ENCODE measurements around the gene TF. TPM values are rescaled to one million over a fixed set of nuclear protein-coding genes. Genes with fewer than 3 reads are reported as not detected.

The TF gene
- polyA plus RNA-seq, 1 donor = 4.4 TPM

DNA sequence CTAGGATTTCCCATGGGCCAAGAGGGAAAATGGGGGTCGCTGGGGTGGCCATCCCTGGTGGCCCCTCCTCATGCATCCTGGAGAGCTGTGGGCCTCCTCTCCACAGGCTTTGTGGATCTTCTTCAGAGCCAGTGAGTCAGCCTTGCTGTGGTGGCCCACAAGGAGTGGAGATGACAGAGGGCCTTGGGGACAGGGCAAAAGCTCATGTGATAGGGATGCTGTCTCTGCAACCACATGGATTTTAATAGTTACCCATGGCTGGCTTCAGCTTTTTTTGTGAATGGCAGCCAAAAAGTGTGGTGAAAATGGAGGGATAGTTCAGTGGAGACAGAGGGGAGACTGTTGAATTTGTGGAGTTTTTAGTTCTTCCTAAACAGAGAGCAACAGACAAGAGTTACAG lies 1.2 kb downstream of the TF start:
- DNase-seq (ENCODE audit: low read depth) = no peak

DNA sequence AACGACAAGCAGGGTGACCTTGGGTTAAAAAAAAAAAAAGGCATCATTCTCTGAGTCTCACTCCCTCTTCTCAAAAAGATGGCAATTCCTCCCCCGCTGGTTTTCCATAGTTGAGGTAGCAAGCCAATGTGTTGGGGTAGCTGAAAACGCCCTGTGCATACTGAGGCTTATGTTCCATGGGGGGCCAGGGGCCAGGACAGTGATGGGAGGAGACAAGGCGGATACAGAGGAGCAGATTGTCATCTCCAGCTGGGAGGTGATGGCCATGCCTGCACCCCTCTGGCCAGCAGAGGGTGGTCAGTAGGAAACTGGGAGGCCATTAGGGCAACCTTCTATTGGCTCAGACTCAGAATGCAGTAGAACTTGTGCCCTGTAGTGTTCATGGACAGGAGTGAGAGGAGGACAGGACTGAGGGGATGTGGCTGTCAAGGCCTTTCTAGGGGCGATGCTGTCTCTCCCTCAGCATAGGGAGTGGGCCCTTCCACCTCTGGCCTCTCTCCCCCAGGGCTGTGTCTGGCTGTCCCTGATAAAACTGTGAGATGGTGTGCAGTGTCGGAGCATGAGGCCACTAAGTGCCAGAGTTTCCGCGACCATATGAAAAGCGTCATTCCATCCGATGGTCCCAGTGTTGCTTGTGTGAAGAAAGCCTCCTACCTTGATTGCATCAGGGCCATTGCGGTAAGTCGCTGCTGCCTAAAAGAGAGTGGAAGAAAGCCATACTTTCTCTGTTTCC lies 1.9 kb downstream of the TF start:
- no peak for DNase-seq (ENCODE audit: low read depth)

- DNase-seq (ENCODE audit: low read depth) = no peak
Observed at GRCh38 chr3:133749427-133750258, 3.5 kb downstream of the TF start.

DNA sequence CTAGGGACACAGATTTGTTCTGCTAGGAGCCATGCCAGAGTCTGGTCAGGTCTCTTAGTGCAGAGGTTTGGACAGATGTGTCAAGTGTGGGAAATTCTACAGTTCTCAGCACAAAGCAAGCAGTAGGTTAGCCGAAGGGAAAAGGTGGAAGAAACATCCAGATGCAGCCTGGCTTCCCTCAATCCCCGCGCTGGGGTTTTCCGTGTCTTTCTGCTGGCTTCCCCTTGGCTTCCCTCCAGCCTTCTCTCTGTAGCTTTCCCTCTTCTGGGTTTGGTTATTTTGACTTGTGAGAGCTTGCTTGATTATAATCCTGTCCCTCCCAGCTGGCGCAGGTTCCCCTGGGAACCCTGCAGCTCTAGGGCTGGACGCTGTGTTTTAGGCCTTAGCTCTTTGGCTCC lies 4.1 kb downstream of the TF start:
- DNase-seq (ENCODE audit: low read depth) = no peak

DNA sequence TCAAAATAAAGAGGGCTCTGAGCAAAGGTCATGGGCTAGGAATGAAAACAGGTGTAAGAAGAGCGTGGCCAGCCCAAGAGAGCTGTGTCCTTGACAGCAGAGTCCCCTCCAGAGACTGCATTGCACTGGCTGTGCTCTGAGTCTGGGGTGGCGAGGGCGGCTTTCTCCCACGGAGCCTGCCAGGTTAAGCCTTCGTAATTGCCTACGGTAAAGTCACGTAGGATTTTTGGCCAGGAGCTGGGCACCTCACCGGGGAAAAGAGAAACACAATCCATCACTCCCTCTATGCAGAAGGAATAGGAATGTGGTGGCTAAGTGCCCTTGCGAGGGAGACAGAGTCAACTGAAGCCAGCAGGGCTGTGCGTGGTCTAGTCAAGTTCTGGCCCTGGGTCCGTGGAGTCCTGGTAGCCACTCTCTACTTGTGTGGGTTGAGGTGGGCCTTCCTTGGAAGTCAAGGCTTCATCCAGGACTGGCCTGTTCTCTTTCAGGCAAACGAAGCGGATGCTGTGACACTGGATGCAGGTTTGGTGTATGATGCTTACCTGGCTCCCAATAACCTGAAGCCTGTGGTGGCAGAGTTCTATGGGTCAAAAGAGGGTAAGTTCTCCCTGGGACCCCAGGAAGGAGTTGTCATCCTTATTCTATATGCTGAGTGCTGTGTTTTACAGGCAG lies 7.0 kb downstream of the TF start:
- no peak for DNase-seq (ENCODE audit: low read depth)

GRCh38 chr3:133753779-133754164 lies 7.6 kb downstream of the TF start:
- no peak for DNase-seq (ENCODE audit: low read depth)

DNA sequence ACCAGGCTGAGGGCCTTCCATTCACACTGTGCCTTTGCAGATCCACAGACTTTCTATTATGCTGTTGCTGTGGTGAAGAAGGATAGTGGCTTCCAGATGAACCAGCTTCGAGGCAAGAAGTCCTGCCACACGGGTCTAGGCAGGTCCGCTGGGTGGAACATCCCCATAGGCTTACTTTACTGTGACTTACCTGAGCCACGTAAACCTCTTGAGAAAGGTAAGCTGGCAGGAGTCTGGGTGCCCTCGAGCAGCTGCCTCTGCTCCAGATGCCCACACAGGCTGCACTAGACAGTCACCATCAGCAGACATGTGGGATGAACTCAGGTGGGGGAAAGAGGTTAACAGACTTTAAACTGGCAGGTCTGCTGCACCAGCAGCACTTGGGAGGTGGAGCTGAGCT lies 8.3 kb downstream of the TF start:
- DNase-seq (ENCODE audit: low read depth) = no peak

DNA sequence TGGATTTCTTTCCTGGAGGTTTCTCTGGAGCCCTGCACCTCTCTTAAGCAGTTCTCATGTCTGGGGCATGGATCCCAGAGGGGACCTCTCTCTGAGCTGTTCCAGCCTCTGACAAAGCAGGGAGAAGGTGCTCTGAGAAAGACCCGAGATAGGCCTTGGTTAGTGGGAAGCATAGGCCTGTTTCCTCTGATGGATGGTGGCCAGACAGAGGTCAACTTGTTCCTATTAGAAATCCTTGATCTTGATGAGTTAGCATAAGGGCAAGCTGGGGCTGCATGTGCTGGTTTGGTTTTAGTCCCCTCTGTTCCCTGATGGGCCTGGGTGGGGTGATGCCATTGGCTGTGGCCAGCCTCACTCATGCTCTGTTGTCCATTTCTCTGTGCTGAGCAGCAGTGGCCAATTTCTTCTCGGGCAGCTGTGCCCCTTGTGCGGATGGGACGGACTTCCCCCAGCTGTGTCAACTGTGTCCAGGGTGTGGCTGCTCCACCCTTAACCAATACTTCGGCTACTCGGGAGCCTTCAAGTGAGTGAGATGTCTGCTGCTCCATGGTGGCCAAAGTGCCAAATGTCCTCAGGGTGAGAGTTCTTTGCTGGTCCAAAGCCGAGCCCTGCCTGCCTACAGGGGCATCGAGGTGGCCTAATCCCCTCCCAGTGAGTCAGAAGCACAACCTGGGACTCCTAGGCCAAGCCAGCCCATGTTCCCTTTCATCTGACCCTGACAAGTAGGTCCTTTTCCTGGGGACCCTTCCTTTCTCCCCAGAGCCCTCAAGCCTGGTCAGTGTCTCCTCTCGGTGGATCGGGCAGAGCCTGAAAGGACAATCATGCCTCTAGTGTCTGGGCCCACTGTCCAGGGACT lies 9.0 kb downstream of the TF start:
- no peak for DNase-seq (ENCODE audit: low read depth)

- no peak for DNase-seq (ENCODE audit: low read depth)
Observed at GRCh38 chr3:133756716-133757694, 10.8 kb downstream of the TF start.

DNA sequence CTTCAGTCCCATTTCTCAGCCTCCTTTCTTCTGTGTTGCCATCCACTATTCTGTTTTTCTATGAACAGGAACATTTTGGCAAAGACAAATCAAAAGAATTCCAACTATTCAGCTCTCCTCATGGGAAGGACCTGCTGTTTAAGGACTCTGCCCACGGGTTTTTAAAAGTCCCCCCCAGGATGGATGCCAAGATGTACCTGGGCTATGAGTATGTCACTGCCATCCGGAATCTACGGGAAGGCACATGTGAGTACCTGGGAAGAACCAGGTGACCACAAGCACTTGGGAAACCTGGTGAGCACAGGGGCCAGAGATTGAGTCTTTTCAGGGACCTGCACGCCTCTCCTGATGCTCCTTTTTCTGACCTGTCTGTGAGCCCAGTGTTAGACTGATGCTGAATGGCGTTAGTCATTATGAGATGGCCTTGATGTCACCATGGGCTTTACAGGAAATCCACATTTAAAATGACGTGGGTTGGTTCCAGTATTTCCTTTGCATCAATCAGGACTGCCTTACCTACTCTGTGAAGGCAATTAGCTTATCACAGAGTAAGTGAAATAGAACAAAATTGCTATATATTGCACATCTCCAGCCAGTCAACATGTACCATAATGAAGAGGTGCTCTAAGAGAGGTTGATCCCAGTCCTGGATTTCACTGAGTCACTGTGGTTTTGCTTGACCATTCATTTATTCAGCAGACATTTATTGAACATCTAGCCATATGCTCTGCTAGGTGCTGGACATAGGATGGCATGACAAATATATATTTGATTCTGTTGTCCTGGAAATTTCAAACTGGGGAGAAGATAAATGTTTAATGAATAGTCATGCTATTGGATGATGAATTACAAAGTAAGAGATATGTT lies 11.7 kb downstream of the TF start:
- DNase-seq (ENCODE audit: low read depth) = no peak

- no peak for DNase-seq (ENCODE audit: low read depth)
Observed at GRCh38 chr3:133758568-133758928, 12.4 kb downstream of the TF start.

- DNase-seq (ENCODE audit: low read depth) = no peak
Observed at GRCh38 chr3:133758964-133759739, 13.0 kb downstream of the TF start.

DNA sequence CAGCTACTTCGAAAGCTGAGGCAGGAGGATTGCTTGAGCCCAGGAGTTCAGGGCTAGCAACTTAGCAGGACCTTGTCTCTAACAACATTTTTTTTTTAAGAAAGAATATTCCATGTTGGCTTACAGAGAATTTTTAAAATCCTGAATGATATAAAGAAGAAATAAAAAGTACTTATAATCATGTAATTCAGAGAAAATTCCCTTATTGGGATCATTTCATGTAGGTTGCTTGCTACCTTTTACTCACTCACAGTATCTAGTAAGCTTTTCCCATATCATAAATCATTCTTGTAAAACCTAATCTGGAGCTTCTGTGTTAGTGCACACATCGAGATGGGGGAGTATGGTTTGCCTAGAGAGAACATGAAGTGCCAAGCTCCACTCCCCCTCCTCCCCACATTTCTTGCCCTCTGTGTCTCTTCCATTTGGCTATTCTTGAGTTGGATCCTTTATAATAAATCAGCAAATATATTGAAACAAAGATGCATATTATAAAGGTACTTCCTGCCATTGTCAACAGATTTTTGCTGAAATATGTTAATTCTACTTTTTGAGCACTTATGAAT lies 13.6 kb downstream of the TF start:
- no peak for DNase-seq (ENCODE audit: low read depth)

DNA sequence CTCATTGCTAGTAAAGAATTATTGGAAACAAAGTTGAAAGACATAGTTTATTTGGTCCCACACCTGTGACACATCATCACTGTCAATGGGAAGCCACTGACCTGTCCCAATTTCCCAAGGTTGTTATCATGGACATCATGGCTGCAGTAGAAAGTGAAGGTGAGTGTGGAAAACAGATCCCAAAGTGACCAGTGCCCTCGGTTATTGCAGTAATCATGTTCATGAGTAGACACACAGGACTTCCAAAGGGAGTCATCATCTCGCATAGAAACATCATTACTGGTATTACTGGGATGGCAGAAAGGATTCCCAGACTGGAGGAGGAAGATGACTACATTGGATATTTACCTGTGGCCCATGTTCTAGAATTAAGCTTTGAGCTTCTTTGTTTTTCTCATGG lies 14.7 kb downstream of the TF start:
- no peak for DNase-seq (ENCODE audit: low read depth)

DNA sequence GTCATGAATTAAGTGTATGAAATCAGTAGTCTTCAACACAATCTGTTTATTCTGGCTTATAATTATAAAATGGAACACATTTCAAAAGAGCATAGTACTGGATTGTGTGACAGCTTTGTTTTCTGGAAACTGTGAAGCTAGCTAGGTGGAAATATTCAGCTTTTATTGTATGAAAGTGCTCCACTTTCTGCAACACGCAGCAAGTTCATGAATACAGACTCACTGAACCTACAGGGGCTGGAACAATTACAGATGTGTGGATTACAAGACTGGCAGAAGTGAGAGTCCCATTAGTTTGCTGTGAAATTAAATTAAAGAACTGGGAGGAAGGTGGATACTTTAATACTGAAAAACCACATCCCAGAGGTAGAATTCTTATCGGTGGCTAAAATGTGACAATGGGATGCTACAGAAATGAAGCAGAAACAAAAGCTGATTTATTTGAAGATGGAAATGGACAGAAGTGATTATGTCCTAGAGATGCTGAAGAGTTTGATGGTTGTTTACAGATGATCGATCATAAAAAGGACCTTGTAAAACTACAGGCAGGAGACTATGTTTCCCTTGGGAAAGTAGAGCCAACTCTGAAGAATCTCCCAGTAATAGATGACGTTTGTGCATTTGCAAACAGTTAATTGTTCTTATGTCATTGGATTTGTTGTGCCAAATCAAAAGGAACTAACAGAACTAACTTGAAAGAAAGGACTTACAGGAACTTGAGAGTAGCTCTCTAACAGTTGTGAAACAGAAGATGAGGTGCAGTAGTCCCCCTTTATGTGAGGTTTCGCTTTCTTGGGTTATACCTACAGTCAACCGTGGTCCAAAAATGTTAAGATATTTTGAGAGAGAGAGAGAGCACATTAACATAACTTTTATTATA lies 15.7 kb downstream of the TF start:
- DNase-seq (ENCODE audit: low read depth) = no peak

DNA sequence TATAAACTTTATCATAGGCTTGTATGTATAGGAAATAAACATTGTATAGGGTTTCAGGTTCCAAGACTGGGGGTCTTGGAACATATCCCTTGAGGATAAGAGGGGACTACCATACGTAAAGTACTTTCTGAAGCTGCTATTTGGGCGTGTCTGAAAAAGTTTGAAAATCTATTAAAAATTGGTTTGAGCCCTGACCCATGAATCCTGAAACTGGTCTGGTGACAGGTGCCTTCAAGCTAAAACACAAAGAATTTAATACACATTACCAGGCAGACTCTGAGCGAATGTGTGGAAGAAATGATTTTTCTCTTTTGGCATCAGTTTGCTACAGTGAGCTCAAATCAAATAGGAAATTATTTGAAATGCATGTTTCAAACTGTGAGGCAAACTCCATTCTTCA lies 16.3 kb downstream of the TF start:
- no peak for DNase-seq (ENCODE audit: low read depth)

All from forelimb muscle (tissue), 1 donor.